GM12878 (cell line): ENCODE results near the gene MAP4K5. TPM values are rescaled to one million over a fixed set of nuclear protein-coding genes. Genes with fewer than 3 reads are reported as not detected.

ENCODE experiments used
- ATF2 ChIP-seq: IDR thresholded peaks from 2 replicates; pipeline ENCODE4 v1.6.1; 2012; ENCODE audit warnings: low read length, inconsistent platforms
- CBX3 ChIP-seq: fragments of 200-600 bp; sonication (generic); IDR thresholded peaks from 2 replicates; pipeline ENCODE4 v1.6.1; 2016; ENCODE audit warnings: low read depth, borderline replicate concordance
- DPF2 ChIP-seq: fragments of 450-650 bp; IDR thresholded peaks from 2 replicates; pipeline ENCODE4 v1.6.1; 2017; ENCODE audit warnings: mild to moderate bottlenecking
- E2F8 ChIP-seq: fragments of 450-650 bp; IDR thresholded peaks from 2 replicates; pipeline ENCODE4 v1.6.1; 2018; ENCODE audit warnings: mild to moderate bottlenecking, low read depth, moderate library complexity; ENCODE audit not compliant: partially characterized antibody
- EP300 ChIP-seq, 2 experiments: fragments of 150-350 bp in 1 of 2; IDR thresholded peaks; 2 replicates each; pipeline ENCODE4 v1.6.1; 2011 to 2012; ENCODE audit warnings: low read depth in 2 of 2, low read length in 2 of 2, borderline replicate concordance in 1 of 2, improper control_type of control experiment in 1 of 2, inconsistent platforms in 1 of 2; ENCODE audit not compliant: control insufficient read depth in 1 of 2
- IRF3 ChIP-seq: fragments of 450-650 bp; IDR thresholded peaks from 2 replicates; pipeline ENCODE4 v1.6.1; 2014; ENCODE audit warnings: mild to moderate bottlenecking
- KAT2A ChIP-seq: conservative IDR thresholded peaks from 2 replicates; pipeline ENCODE4 v1.6.1; 2011; ENCODE audit warnings: low read depth, low read length; ENCODE audit not compliant: control insufficient read depth
- LARP7 ChIP-seq: fragments of 450-650 bp; IDR thresholded peaks from 2 replicates; pipeline ENCODE4 v1.6.1; 2017; ENCODE audit warnings: mild to moderate bottlenecking
- MYB ChIP-seq: fragments of 150-350 bp; IDR thresholded peaks from 2 replicates; pipeline ENCODE4 v1.6.1; 2014; ENCODE audit warnings: mild to moderate bottlenecking, low read depth, low read length, borderline replicate concordance
- NBN ChIP-seq: fragments of 450-650 bp; IDR thresholded peaks from 2 replicates; pipeline ENCODE4 v1.6.1; 2016
- SMARCA5 ChIP-seq: fragments of 450-650 bp; IDR thresholded peaks from 2 replicates; pipeline ENCODE4 v1.6.1; 2017; ENCODE audit warnings: mild to moderate bottlenecking
- SUPT20H ChIP-seq: IDR thresholded peaks from 2 replicates; pipeline ENCODE4 v1.6.1; 2011; ENCODE audit warnings: low read depth, mild to moderate bottlenecking, low read length, moderate library complexity, borderline replicate concordance; ENCODE audit not compliant: control insufficient read depth
- TCF3 ChIP-seq: IDR thresholded peaks from 2 replicates; pipeline ENCODE4 v1.6.1; 2012; ENCODE audit warnings: low read depth, mild to moderate bottlenecking, low read length, borderline replicate concordance; ENCODE audit not compliant: insufficient read depth
- ZBTB4 ChIP-seq: fragments of 450-650 bp; formaldehyde crosslinking; IDR thresholded peaks from 2 replicates; pipeline ENCODE4 v1.4.0; 2022; ENCODE audit warnings: mild to moderate bottlenecking, moderate library complexity
- ZNF217 ChIP-seq: fragments of 450-650 bp; IDR thresholded peaks from 2 replicates; pipeline ENCODE4 v1.6.1; 2017; ENCODE audit warnings: antibody characterized with exemption, mild to moderate bottlenecking
- ZNF622 ChIP-seq: fragments of 450-650 bp; IDR thresholded peaks from 2 replicates; pipeline ENCODE4 v1.6.1; 2017; ENCODE audit warnings: mild to moderate bottlenecking, inconsistent platforms
- ZSCAN29 ChIP-seq: fragments of 450-650 bp; IDR thresholded peaks from 2 replicates; pipeline ENCODE4 v1.6.1; 2017; ENCODE audit warnings: mild to moderate bottlenecking, moderate library complexity
- polyA plus RNA-seq, 11 experiments: library from polyadenylated mRNA; depleted of rRNA in 4 of 11; unstranded in 6 of 11; stranded (reverse) in 5 of 11; fragments of >200 nt; fragmentation: Nextera tagmentation in 4 of 11; fragmentation: Illumina TruSeq in 1 of 11; extraction: Ambion mirVana in 4 of 11; extraction: Trizol in 1 of 11; gene quantifications; 1 replicate in 1 of 11; 2 replicates in 10 of 11; pipeline versions ENCODE4 v1.2.1 to v1.2.3, GENCODE V29; 2011 to 2016; ENCODE audit warnings: inconsistent platforms in 2 of 11, missing spikeins in 2 of 11, low read depth in 1 of 11
- total RNA-seq, 4 experiments: library from RNA; depleted of rRNA in 3 of 4; stranded (reverse); fragments of >200 nt in 3 of 4; fragmentation: Illumina TruSeq in 1 of 4; extraction: Trizol in 1 of 4; gene quantifications; 2 replicates each; pipeline versions ENCODE4 v1.2.1 to v1.2.3, GENCODE V29; 2013 to 2021

The MAP4K5 gene
- total and polyA plus RNA-seq, 10 of the 15 experiments (the other 5 are each of a cell fraction or from before 2014, with no cell fraction given), result 9.1 to 41.3 (median 30.1) TPM

GRCh38 chr14:50532502-50533240, at the start of gene MAP4K5 (continued):
- TF ChIP-seq ZBTB4 (CRISPR knock-in tag) (no peak), E2F8 (no peak), NBN (no peak), SMARCA5 (peak; percentile 93), CBX3 (no peak), SUPT20H (no peak), ZNF217 (0 out of 2 replicates have a peak, but pooled peaks have one; percentile 28), LARP7 (peak; percentile 82), ATF2 (no peak), ZNF622 (no peak), EP300 (IDR thresholded peaks at IDR 0.05; ENCODE audit: borderline replicate concordance in 1 of 2, control insufficient read depth in 1 of 2, low read depth in 2 of 2, low read length in 2 of 2) (0 out of 4 replicates have a peak, but pooled peaks of 1 of the 2 experiments have one; percentile 16), ZSCAN29 (0 out of 2 replicates have a peak, but pooled peaks have one; percentile 13), KAT2A (no peak), IRF3 (0 out of 2 replicates have a peak, but pooled peaks have one; percentile 49), TCF3 (0 out of 2 replicates have a peak, but pooled peaks have one; percentile 9), MYB (no peak), DPF2 (0 out of 2 replicates have a peak, but pooled peaks have one; percentile 34)
